ENCODE measurements around the gene STARD4. TPM values are rescaled to one million over a fixed set of nuclear protein-coding genes. Genes with fewer than 3 reads are reported as not detected.
A peak's percentile ranks its signal among the peaks of the same experiment; 100 is the strongest.

Gene STARD4
- total and polyA plus RNA-seq, 2 of the 13 experiments (the other 11 are each of a cell fraction or from before 2014, with no cell fraction given), result 27.4 to 66.9 TPM

DNA sequence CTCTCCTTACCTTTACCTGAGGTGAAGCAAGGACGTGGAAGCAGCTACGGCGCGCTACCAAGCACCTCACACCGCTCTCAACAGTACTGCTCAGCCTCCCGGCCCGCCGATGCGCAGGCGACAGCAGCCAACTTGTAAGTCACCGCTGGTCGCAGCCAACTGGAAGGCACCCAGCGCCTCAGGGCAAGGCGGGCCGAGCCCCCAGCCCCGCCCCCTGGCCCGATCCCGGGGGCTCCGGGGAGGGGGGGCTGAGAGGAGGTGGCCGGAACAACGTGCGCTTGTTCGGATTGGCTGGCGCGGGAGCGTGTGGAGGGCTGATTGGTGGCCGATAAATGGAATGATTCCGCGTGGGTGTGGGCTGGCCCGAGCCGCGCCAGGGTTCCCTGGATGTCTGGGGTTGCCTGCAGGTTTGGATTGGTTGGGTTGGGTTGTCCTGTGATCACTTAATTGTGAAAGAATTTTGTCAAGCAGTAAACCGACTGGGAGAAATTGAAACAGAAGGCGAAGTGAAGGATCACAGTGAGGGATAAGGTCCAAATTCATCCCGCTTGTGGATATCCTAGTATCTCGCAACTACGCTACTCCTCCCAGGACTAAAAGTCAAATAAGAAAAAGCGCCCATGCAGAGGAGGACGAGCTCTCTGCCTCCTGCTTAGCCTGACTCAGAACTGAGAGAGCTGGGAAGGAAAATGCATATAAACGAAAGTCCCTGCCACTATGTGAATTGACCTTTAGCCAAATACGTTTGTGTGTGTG lies at the start of gene STARD4 (continued):
- TF ChIP-seq GTF3A (CRISPR knock-in tag; conservative IDR thresholded peaks at IDR 0.05) (no peak), ZNF607 (CRISPR knock-in tag; IDR thresholded peaks at IDR 0.05; ENCODE audit: borderline replicate concordance) (peak; percentile 71; the same call in 1 of the 2 replicates), CENPT (CRISPR knock-in tag; IDR thresholded peaks at IDR 0.05; ENCODE audit: low read depth) (no peak), SIN3A (IDR thresholded peaks at IDR 0.05; ENCODE audit: borderline replicate concordance, low read depth, low read length) (peak; percentile 6; the same call in 1 of the 2 replicates), ZNF614 (CRISPR knock-in tag; IDR thresholded peaks at IDR 0.05; ENCODE audit: borderline replicate concordance) (peak; percentile 73), XRCC5 (optimal IDR thresholded peaks at IDR 0.05; ENCODE audit: low read length) (peak; percentile 80), NFATC3 (CRISPR knock-in tag; IDR thresholded peaks at IDR 0.05) (no peak), KAT7 (CRISPR knock-in tag; IDR thresholded peaks at IDR 0.05; ENCODE audit: borderline replicate concordance) (peak; percentile 64; the same call in 1 of the 2 replicates), POLR2AphosphoS2 (IDR thresholded peaks at IDR 0.05; ENCODE audit: low read depth, low read length) (0 out of 2 replicates have a peak, but pooled peaks have one; percentile 69), ZC3H13 (CRISPR knock-in tag; IDR thresholded peaks at IDR 0.05) (peak; percentile 74; the same call in 1 of the 2 replicates), ZNF883 (CRISPR knock-in tag; IDR thresholded peaks at IDR 0.05; ENCODE audit: not compliant biosample characterization) (peak; percentile 91), ZNF17 (CRISPR knock-in tag; IDR thresholded peaks at IDR 0.05) (no peak), MIXL1 (CRISPR knock-in tag; IDR thresholded peaks at IDR 0.05) (0 out of 2 replicates have a peak, but pooled peaks have one; percentile 28), ZNF749 (CRISPR knock-in tag; IDR thresholded peaks at IDR 0.05; ENCODE audit: borderline replicate concordance) (0 out of 2 replicates have a peak, but pooled peaks have one; percentile 67)
- TF ChIP-seq, protein P1, sequence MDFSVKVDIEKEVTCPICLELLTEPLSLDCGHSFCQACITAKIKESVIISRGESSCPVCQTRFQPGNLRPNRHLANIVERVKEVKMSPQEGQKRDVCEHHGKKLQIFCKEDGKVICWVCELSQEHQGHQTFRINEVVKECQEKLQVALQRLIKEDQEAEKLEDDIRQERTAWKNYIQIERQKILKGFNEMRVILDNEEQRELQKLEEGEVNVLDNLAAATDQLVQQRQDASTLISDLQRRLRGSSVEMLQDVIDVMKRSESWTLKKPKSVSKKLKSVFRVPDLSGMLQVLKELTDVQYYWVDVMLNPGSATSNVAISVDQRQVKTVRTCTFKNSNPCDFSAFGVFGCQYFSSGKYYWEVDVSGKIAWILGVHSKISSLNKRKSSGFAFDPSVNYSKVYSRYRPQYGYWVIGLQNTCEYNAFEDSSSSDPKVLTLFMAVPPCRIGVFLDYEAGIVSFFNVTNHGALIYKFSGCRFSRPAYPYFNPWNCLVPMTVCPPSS (IDR thresholded peaks at IDR 0.05), result no peak
- TF ChIP-seq, protein P2, sequence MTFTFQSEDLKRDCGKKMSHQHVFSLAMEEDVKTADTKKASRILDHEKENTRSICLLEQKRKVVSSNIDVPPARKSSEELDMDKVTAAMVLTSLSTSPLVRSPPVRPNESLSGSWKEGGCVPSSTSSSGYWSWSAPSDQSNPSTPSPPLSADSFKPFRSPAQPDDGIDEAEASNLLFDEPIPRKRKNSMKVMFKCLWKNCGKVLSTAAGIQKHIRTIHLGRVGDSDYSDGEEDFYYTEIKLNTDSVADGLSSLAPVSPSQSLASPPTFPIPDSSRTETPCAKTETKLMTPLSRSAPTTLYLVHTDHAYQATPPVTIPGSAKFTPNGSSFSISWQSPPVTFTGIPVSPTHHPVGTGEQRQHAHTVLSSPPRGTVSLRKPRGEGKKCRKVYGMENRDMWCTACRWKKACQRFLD (CRISPR knock-in tag; IDR thresholded peaks at IDR 0.05; ENCODE audit: borderline replicate concordance), result no peak
- TF ChIP-seq, protein P3, sequence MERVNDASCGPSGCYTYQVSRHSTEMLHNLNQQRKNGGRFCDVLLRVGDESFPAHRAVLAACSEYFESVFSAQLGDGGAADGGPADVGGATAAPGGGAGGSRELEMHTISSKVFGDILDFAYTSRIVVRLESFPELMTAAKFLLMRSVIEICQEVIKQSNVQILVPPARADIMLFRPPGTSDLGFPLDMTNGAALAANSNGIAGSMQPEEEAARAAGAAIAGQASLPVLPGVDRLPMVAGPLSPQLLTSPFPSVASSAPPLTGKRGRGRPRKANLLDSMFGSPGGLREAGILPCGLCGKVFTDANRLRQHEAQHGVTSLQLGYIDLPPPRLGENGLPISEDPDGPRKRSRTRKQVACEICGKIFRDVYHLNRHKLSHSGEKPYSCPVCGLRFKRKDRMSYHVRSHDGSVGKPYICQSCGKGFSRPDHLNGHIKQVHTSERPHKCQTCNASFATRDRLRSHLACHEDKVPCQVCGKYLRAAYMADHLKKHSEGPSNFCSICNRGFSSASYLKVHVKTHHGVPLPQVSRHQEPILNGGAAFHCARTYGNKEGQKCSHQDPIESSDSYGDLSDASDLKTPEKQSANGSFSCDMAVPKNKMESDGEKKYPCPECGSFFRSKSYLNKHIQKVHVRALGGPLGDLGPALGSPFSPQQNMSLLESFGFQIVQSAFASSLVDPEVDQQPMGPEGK (CRISPR knock-in tag; IDR thresholded peaks at IDR 0.05), result peak; percentile 98
- TF ChIP-seq, protein P4, sequence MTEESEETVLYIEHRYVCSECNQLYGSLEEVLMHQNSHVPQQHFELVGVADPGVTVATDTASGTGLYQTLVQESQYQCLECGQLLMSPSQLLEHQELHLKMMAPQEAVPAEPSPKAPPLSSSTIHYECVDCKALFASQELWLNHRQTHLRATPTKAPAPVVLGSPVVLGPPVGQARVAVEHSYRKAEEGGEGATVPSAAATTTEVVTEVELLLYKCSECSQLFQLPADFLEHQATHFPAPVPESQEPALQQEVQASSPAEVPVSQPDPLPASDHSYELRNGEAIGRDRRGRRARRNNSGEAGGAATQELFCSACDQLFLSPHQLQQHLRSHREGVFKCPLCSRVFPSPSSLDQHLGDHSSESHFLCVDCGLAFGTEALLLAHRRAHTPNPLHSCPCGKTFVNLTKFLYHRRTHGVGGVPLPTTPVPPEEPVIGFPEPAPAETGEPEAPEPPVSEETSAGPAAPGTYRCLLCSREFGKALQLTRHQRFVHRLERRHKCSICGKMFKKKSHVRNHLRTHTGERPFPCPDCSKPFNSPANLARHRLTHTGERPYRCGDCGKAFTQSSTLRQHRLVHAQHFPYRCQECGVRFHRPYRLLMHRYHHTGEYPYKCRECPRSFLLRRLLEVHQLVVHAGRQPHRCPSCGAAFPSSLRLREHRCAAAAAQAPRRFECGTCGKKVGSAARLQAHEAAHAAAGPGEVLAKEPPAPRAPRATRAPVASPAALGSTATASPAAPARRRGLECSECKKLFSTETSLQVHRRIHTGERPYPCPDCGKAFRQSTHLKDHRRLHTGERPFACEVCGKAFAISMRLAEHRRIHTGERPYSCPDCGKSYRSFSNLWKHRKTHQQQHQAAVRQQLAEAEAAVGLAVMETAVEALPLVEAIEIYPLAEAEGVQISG (CRISPR knock-in tag; IDR thresholded peaks at IDR 0.05), result peak; percentile 74
- TF ChIP-seq, protein P5, sequence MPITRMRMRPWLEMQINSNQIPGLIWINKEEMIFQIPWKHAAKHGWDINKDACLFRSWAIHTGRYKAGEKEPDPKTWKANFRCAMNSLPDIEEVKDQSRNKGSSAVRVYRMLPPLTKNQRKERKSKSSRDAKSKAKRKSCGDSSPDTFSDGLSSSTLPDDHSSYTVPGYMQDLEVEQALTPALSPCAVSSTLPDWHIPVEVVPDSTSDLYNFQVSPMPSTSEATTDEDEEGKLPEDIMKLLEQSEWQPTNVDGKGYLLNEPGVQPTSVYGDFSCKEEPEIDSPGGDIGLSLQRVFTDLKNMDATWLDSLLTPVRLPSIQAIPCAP (CRISPR knock-in tag; IDR thresholded peaks at IDR 0.05; ENCODE audit: low read depth), result no peak
